Ecto neural progenitor cell (in vitro differentiated cells): ENCODE measurements around the gene OR51F2.
"Not testable (repeated sequence)": the region's sequence is repeated elsewhere in the genome, so short reads cannot be mapped to it uniquely, and the experiment has no call there.

Experiments
- DNase-seq: peaks from one replicate; pipeline ENCODE4 v3.0.0-alpha.2; 2018; ENCODE audit warnings: low spot score

Gene OR51F2

GRCh38 chr11:4821021-4821420 is at the start of gene OR51F2:
OR51F2 (plus strand) TSS chr11:4821321; CDS start chr11:4821422, 101 bp downstream.
- DNase-seq: no peak

- DNase-seq: no peak
Measured at GRCh38 chr11:4782454-4782853, 38.7 kb upstream of the OR51F2 start.

DNA sequence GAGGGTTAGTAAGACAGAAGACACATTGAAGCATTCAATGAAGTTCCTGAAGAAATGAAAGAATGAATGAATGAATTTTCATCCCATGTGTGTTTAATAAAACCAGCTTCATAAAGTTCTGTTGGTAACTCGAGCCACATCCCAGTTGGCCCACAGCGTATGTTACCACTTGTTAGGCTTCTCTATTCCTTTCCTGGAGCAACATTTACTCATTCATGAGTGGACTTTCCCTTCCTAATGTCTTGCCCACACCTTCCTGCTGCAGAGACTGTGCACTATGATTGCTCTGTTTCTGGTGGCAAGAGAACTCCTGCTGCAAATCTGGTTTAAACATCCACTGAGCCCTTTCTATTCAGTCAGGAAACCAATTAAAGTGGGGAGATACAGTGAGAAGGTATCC is 23.9 kb upstream of the OR51F2 start:
- no peak for DNase-seq

GRCh38 chr11:4798427-4799183 is 22.5 kb upstream of the OR51F2 start:
- DNase-seq: no peak

DNA sequence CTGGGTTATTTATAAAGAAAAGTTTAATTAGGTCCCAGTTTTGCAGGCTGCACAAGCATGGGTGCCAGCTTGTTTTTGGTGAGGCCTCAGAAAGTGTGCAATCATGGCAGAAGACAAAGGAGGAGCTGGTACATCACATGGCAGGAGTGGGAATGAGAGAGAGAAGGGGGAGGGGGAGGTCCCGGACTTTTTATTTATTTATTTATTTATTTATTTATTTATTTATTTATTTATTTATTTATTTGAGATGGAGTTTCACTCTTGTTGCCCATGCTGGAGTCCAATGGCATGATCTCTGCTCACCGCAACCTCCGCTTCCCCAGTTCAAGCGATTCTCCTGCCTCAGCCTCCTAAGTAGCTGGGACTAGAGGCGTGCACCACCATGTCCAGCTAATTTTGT is 19.8 kb upstream of the OR51F2 start:
- DNase-seq: not testable (repeated sequence)

GRCh38 chr11:4804280-4804679 is 16.8 kb upstream of the OR51F2 start, which contains the start of gene OR52R1:
OR52R1 (minus strand) TSS chr11:4804380; CDS start chr11:4804380, 0 bp downstream.
- no peak for DNase-seq

GRCh38 chr11:4808476-4808875 is 12.6 kb upstream of the OR51F2 start:
- DNase-seq: no peak

DNA sequence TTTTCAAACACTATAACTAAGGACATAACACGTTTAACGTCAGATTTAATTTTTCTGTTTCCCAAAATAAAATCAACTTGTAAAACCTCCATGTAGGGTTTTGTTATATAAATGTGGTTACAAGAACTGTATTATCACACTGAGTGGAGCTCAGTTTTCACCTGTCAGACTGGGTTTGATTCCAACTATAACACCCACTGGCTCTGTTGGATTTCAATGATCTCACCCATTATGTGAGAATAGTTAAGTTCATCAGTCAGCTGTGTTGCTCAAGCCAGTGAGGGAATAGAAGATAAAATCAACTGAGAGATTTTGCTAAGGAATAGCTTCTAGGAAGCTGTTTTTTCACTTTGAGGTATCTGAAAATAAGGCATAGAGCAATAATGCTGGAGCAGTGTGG is 11.9 kb upstream of the OR51F2 start:
- DNase-seq: no peak

DNA sequence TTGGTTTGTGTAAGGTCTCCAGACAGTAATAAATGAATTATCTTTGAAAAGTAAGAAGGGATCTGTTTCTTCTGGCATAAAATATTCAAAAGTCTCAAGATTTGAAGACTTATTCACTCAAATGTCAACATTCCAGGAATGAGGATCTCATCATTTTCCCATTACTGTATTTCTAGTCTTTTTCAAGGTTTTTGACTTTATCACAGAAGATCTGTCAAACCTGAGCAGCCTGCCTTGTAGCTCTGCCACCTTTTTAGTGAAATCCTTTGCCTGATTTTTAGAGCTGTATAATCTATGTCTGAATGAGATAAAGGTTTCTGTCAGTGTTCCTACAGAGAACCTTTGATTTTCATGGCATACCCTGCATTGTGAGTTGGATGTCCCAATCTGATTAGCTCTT is 4.0 kb downstream of the OR51F2 start:
- no peak for DNase-seq

GRCh38 chr11:4826425-4826824 is 5.3 kb downstream of the OR51F2 start:
- DNase-seq: no peak

DNA sequence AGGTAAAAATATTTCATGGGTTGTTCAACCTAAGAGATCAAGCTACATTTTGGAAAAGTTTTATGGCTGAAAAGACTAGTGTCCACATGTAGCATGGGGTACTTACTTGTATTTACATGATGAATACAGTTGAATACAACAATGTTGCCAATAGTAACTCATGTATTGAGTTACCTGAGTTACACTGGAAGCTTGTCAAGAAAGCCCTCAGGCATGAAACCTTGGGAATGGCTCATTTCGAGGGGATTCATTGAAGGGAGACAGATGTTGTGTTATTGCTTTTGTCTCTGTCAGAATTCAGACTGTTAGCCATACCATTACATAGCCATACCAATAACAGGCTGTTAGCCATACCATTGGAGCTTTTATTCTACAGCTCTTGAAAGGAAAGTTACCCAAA is 9.2 kb downstream of the OR51F2 start:
- no peak for DNase-seq

GRCh38 chr11:4830909-4831308 is 9.8 kb downstream of the OR51F2 start:
- DNase-seq: no peak

GRCh38 chr11:4839851-4840549 is 18.9 kb downstream of the OR51F2 start:
- no peak for DNase-seq

GRCh38 chr11:4848908-4849532 is 27.9 kb downstream of the OR51F2 start, which contains the start of gene OR51S1:
OR51S1 (minus strand) TSS chr11:4849208; CDS start chr11:4849208, 0 bp downstream.
- no peak for DNase-seq

DNA sequence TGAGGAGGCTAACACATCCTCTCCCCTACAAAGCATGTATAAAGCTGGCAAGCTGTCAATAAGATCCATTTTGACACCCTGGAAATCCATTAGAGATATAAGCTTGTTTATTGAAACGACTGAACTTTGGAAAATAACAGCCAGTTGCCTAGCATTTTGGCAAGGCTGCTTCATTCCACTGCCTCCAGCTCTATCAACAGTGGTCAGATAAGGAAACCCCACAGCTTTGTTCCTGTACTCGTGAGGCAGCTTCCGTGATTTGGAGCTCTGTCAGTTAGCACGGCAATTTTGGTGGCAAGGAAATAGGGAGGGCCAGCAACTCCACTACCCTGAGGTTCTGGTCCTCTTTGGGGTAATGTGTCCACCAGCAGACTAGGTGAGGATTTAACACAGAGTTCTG is 29.9 kb downstream of the OR51F2 start:
- no peak for DNase-seq

GRCh38 chr11:4854286-4854685 is 33.2 kb downstream of the OR51F2 start:
- DNase-seq: not testable (repeated sequence)

DNA sequence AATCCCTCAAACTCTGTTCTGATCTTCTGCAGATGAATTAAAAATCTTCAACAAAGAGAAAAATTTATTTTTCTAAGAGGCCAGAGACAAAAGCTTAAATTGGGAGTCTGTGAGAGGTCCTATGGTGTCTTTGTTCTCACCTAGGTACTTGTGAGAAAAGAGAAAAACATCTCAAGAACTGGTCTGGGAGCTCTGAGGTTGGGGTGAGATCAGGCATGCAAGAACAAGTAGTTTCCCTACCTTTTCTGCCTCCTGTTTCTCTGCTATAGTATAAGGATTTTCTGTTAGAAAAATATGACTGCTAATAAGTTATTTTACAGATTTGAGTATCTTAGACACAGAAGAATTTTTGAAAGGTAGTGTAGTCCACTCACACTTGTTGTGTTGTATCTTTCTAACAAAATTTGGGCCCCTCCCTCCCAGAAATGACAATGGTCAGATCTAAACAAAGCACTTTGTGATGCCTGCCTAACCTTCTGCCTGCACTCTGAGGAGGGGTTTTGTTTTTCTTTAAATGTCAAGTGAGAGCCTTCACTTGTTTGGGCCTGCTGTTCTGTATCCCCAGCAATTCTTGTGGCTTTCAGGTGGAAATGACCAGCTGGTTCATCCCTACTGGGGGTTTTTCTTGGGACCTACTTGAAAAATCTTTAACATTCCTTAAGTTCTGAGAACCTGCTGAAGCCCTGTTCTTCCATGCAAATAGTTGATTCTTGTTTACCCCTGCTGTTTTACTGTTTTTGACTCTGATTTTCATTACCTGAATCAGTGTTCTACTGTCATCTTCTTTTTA is 41.5 kb downstream of the OR51F2 start:
- no peak for DNase-seq

DNA sequence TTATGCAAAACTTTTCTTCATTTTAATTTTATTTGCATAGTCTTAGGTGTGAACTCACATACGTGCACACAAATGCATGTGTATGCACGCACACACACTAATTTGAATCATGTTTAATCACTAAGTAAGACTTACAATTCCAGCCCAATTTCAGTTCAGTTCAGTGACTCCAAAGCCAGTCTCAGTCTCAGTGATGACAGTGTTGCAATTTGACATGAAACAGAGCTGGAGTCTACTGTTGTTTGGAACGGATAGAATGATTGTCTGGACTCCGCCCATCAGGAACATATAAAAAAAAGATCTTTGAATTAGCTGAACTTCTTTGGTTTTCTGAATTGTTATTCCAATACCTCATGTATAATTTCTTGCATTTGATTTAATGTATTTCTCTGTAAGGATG is 42.8 kb downstream of the OR51F2 start:
- no peak for DNase-seq

DNA sequence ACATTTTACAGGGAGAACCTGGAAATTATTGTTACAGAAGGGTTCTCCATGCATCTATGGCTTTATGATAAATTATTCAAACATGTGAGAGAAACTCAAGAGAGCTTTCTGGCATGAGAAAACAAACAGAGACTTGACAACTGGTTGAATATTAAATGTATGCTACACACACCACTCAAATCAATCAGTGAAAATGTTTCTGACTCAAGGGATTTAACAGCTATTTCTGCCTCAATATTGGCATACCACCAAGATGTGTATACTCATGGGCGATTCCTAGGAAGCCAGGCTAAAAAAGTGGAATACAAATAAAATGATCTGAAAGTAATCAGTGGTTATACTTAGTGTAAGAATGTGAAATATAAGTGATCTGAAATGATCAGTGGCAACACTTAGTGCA is 44.7 kb downstream of the OR51F2 start:
- no peak for DNase-seq
